HepG2 (cell line): ENCODE measurements around the gene AS3MT. TPM values are rescaled to one million over a fixed set of nuclear protein-coding genes. Genes with fewer than 3 reads are reported as not detected.

Experiments
- AGO1 ChIP-seq: fragments of 200-400 bp; formaldehyde crosslinking; IDR thresholded peaks from 2 replicates; pipeline ENCODE4 v1.6.1; 2017; ENCODE audit warnings: mild to moderate bottlenecking, low read depth, low read length, moderate library complexity; ENCODE audit not compliant: poor library complexity, severe bottlenecking
- BCL6 ChIP-seq: IDR thresholded peaks from 2 replicates; pipeline ENCODE4 v1.6.1; 2016; ENCODE audit warnings: missing genetic modification reagents, missing compliant biosample characterization
- CBX2 ChIP-seq, 2 experiments: fragments of 200-600 bp in 1 of 2; sonication (generic); formaldehyde crosslinking in 1 of 2; IDR thresholded peaks; 2 replicates each; pipeline versions ENCODE4 v1.7.0 to v1.8.1; 2018 to 2022; ENCODE audit warnings: low read depth in 2 of 2, low read length in 1 of 2, mild to moderate bottlenecking in 1 of 2, missing genetic modification reagents in 1 of 2
- CENPT ChIP-seq: sonication (generic); formaldehyde crosslinking; IDR thresholded peaks from 2 replicates; pipeline ENCODE4 v1.8.0; 2022; ENCODE audit warnings: low read depth, mild to moderate bottlenecking, moderate library complexity, missing genetic modification reagents
- HNF4G ChIP-seq, 2 experiments: sonication (generic) in 1 of 2; formaldehyde crosslinking in 1 of 2; IDR thresholded peaks; 2 replicates each; pipeline versions ENCODE4 v1.4.0 to v1.6.1; 2011 to 2020; ENCODE audit warnings: borderline replicate concordance in 2 of 2, low read depth in 2 of 2, mild to moderate bottlenecking in 2 of 2, low read length in 1 of 2, missing genetic modification reagents in 1 of 2, moderate library complexity in 1 of 2
- HNRNPH1 ChIP-seq: fragments of 200-400 bp; formaldehyde crosslinking; optimal IDR thresholded peaks from 2 replicates; pipeline ENCODE3; 2017; ENCODE audit warnings: mild to moderate bottlenecking, low read depth, low read length
- KAT7 ChIP-seq: IDR thresholded peaks from 2 replicates; pipeline ENCODE4 v1.6.1; 2018; ENCODE audit warnings: borderline replicate concordance, missing compliant biosample characterization
- KAT8 ChIP-seq: IDR thresholded peaks from 2 replicates; pipeline ENCODE4 v1.6.1; 2016; ENCODE audit warnings: missing genetic modification reagents, missing compliant biosample characterization
- KLF15 ChIP-seq: sonication (generic); formaldehyde crosslinking; IDR thresholded peaks from 2 replicates; pipeline ENCODE4 v1.8.1; 2023; ENCODE audit warnings: borderline replicate concordance, mild to moderate bottlenecking, inconsistent platforms, missing genetic modification reagents, mixed read lengths
- MAF1 ChIP-seq: sonication (generic); formaldehyde crosslinking; IDR thresholded peaks from 2 replicates; pipeline ENCODE4 v1.5.0; 2020; ENCODE audit warnings: missing genetic modification reagents, borderline replicate concordance
- MTA1 ChIP-seq: sonication (generic); formaldehyde crosslinking; IDR thresholded peaks from 2 replicates; pipeline ENCODE4 v1.4.0; 2020; ENCODE audit warnings: missing genetic modification reagents, mild to moderate bottlenecking, borderline replicate concordance
- MXI1 ChIP-seq: IDR thresholded peaks from 3 replicates; pipeline ENCODE4 v1.6.1; 2012; ENCODE audit warnings: low read depth, low read length, inconsistent platforms, borderline replicate concordance
- NFE2L2 ChIP-seq: fragments of 150-350 bp; IDR thresholded peaks from 2 replicates; pipeline ENCODE4 v1.6.1; 2014; ENCODE audit warnings: low read length
- NR2F6 ChIP-seq, 2 experiments: IDR thresholded peaks; 2 replicates each; pipeline ENCODE4 v1.6.1; 2016; ENCODE audit warnings: antibody characterized with exemption in 1 of 2, mild to moderate bottlenecking in 1 of 2
- PPARG ChIP-seq: conservative IDR thresholded peaks from 2 replicates; pipeline ENCODE4 v1.6.1; 2016; ENCODE audit warnings: missing biosample characterization, missing genetic modification reagents
- SIN3A ChIP-seq: IDR thresholded peaks from 2 replicates; pipeline ENCODE4 v1.6.1; 2011; ENCODE audit warnings: low read depth, mild to moderate bottlenecking, control low read depth, low read length, borderline replicate concordance
- SPEN ChIP-seq: sonication (generic); formaldehyde crosslinking; IDR thresholded peaks from 2 replicates; pipeline ENCODE4 v1.5.1; 2020; ENCODE audit warnings: low read depth, mild to moderate bottlenecking, missing genetic modification reagents
- TMF1 ChIP-seq: sonication (generic); formaldehyde crosslinking; IDR thresholded peaks from 2 replicates; pipeline ENCODE4 v1.8.1; 2022; ENCODE audit warnings: low read depth, missing genetic modification reagents
- ZBTB39 ChIP-seq: sonication (generic); formaldehyde crosslinking; IDR thresholded peaks from 2 replicates; pipeline ENCODE4 v1.5.0; 2020; ENCODE audit warnings: missing genetic modification reagents
- ZNF260 ChIP-seq: sonication (generic); formaldehyde crosslinking; IDR thresholded peaks from 2 replicates; pipeline ENCODE4 v1.4.0; 2020; ENCODE audit warnings: missing genetic modification reagents, low read depth, mild to moderate bottlenecking, borderline replicate concordance
- ZNF761 ChIP-seq: sonication (generic); formaldehyde crosslinking; conservative IDR thresholded peaks from 2 replicates; pipeline ENCODE4 v1.4.0; 2020; ENCODE audit warnings: mild to moderate bottlenecking, missing genetic modification reagents
- ZSCAN30 ChIP-seq: sonication (generic); formaldehyde crosslinking; IDR thresholded peaks from 2 replicates; pipeline ENCODE4 v1.5.0; 2020; ENCODE audit warnings: mild to moderate bottlenecking, missing genetic modification reagents
- polyA plus RNA-seq, 8 experiments: library from polyadenylated mRNA; depleted of rRNA in 3 of 8; stranded (reverse) in 7 of 8; unstranded in 1 of 8; fragments of >200 nt; fragmentation: Illumina TruSeq in 4 of 8; extraction: Trizol in 4 of 8; gene quantifications; 2 replicates each; pipeline versions ENCODE4 v1.2.1 to v1.2.3, GENCODE V29; 2011 to 2016; ENCODE audit warnings: low read depth in 4 of 8, missing spikeins in 1 of 8, mixed read lengths in 1 of 8; ENCODE audit not compliant: insufficient read depth in 1 of 8
- total RNA-seq, 5 experiments: library from RNA; depleted of rRNA; stranded (reverse); fragments of >200 nt; fragmentation: Illumina TruSeq; extraction: Trizol; gene quantifications; 2 replicates each; pipeline ENCODE4 v1.2.3, GENCODE V29; 2016; ENCODE audit warnings: low read depth in 1 of 5
- TF ChIP-seq, protein P1 (sequence below): sonication (generic); formaldehyde crosslinking; IDR thresholded peaks from 2 replicates; pipeline ENCODE4 v1.4.0; 2020; ENCODE audit warnings: mild to moderate bottlenecking, missing genetic modification reagents
- TF ChIP-seq, protein P2 (sequence below): sonication (generic); formaldehyde crosslinking; conservative IDR thresholded peaks from 2 replicates; pipeline ENCODE4 v1.4.0; 2020; ENCODE audit warnings: missing genetic modification reagents

AS3MT gene
- total and polyA plus RNA-seq, 2 of the 13 experiments (the other 11 are each of a cell fraction or from before 2014, with no cell fraction given): 8.7 to 17.4 TPM

DNA sequence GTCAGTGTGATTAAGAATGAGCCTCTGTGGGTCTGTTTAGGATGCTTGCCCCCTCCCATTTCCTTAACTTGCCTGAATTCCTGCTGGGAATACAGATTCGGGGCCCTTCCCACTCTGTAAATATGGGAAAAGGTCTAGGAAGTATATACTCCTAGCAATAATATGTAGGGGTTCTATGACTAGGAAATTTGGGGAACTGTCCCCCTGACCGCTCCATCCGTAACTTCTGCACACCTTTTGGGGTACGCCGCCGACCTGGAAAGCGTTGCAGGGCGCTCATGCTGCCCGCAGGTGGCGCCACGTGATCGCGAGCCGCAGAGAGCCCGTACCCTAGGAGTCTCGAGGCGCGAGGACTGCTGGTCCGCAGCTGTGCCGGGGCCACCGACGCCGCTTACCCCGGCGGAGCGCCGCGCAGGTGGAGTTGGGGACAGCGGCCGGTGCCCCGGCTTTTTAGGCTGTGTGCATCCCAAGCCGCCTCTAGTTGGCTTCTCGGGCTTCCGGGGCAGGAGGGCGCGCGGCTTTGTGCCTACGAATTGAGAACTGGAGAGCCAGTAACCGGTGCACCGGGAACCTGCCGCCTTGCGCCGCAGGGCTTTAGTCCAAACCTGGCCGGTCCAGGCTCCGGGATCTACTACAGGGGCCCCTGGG is 48.2 kb downstream of the AS3MT start (continued):
- TF ChIP-seq, protein P1, sequence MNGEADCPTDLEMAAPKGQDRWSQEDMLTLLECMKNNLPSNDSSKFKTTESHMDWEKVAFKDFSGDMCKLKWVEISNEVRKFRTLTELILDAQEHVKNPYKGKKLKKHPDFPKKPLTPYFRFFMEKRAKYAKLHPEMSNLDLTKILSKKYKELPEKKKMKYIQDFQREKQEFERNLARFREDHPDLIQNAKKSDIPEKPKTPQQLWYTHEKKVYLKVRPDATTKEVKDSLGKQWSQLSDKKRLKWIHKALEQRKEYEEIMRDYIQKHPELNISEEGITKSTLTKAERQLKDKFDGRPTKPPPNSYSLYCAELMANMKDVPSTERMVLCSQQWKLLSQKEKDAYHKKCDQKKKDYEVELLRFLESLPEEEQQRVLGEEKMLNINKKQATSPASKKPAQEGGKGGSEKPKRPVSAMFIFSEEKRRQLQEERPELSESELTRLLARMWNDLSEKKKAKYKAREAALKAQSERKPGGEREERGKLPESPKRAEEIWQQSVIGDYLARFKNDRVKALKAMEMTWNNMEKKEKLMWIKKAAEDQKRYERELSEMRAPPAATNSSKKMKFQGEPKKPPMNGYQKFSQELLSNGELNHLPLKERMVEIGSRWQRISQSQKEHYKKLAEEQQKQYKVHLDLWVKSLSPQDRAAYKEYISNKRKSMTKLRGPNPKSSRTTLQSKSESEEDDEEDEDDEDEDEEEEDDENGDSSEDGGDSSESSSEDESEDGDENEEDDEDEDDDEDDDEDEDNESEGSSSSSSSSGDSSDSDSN (CRISPR knock-in tag): no peak
- TF ChIP-seq ZBTB39 (CRISPR knock-in tag): no peak
- TF ChIP-seq, protein P2, sequence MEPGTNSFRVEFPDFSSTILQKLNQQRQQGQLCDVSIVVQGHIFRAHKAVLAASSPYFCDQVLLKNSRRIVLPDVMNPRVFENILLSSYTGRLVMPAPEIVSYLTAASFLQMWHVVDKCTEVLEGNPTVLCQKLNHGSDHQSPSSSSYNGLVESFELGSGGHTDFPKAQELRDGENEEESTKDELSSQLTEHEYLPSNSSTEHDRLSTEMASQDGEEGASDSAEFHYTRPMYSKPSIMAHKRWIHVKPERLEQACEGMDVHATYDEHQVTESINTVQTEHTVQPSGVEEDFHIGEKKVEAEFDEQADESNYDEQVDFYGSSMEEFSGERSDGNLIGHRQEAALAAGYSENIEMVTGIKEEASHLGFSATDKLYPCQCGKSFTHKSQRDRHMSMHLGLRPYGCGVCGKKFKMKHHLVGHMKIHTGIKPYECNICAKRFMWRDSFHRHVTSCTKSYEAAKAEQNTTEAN (CRISPR knock-in tag): no peak
- no peak for TF ChIP-seq MAF1 (CRISPR knock-in tag)
- TF ChIP-seq MXI1: no peak
- TF ChIP-seq MTA1 (CRISPR knock-in tag): no peak
- peak; percentile 39; the same call in 1 of the 2 replicates for TF ChIP-seq SPEN
- no peak for TF ChIP-seq ZSCAN30
- TF ChIP-seq PPARG (CRISPR knock-in tag): no peak
- peak; percentile 17; the same call in 1 of the 2 replicates for TF ChIP-seq SIN3A
- peak; percentile 16; the same call in 1 of the 2 replicates for TF ChIP-seq BCL6 (CRISPR knock-in tag)
- no peak for TF ChIP-seq CBX2 (IDR thresholded peaks at IDR 0.05; ENCODE audit: low read depth, low read length)
- TF ChIP-seq CBX2 (CRISPR knock-in tag; IDR thresholded peaks at IDR 0.05; ENCODE audit: low read depth): no peak
- no peak for TF ChIP-seq KAT7 (CRISPR knock-in tag)
- TF ChIP-seq NR2F6 (IDR thresholded peaks at IDR 0.05): no peak
- TF ChIP-seq NR2F6 (CRISPR knock-in tag; IDR thresholded peaks at IDR 0.05): peak; percentile 10; the same call in 1 of the 2 replicates
- no peak for TF ChIP-seq TMF1 (CRISPR knock-in tag)
- TF ChIP-seq HNRNPH1: no peak
- no peak for TF ChIP-seq KAT8 (CRISPR knock-in tag)
- no peak for TF ChIP-seq ZNF761 (CRISPR knock-in tag)
- no peak for TF ChIP-seq AGO1
- TF ChIP-seq KLF15 (CRISPR knock-in tag): no peak
- TF ChIP-seq NFE2L2: no peak
- TF ChIP-seq HNF4G (IDR thresholded peaks at IDR 0.05; ENCODE audit: borderline replicate concordance, low read depth, low read length): no peak
- 0 out of 2 replicates have a peak, but pooled peaks have one; percentile 62 for TF ChIP-seq HNF4G (CRISPR knock-in tag; IDR thresholded peaks at IDR 0.05; ENCODE audit: borderline replicate concordance, low read depth)
- no peak for TF ChIP-seq CENPT (CRISPR knock-in tag)
- TF ChIP-seq ZNF260 (CRISPR knock-in tag): no peak
